Measurements from ENCODE around the gene RBM4.
"Not testable (repeated sequence)": the region's sequence is repeated elsewhere in the genome, so short reads cannot be mapped to it uniquely, and the experiment has no call there.

RBM4 gene, protein sequence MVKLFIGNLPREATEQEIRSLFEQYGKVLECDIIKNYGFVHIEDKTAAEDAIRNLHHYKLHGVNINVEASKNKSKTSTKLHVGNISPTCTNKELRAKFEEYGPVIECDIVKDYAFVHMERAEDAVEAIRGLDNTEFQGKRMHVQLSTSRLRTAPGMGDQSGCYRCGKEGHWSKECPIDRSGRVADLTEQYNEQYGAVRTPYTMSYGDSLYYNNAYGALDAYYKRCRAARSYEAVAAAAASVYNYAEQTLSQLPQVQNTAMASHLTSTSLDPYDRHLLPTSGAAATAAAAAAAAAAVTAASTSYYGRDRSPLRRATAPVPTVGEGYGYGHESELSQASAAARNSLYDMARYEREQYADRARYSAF

DNA sequence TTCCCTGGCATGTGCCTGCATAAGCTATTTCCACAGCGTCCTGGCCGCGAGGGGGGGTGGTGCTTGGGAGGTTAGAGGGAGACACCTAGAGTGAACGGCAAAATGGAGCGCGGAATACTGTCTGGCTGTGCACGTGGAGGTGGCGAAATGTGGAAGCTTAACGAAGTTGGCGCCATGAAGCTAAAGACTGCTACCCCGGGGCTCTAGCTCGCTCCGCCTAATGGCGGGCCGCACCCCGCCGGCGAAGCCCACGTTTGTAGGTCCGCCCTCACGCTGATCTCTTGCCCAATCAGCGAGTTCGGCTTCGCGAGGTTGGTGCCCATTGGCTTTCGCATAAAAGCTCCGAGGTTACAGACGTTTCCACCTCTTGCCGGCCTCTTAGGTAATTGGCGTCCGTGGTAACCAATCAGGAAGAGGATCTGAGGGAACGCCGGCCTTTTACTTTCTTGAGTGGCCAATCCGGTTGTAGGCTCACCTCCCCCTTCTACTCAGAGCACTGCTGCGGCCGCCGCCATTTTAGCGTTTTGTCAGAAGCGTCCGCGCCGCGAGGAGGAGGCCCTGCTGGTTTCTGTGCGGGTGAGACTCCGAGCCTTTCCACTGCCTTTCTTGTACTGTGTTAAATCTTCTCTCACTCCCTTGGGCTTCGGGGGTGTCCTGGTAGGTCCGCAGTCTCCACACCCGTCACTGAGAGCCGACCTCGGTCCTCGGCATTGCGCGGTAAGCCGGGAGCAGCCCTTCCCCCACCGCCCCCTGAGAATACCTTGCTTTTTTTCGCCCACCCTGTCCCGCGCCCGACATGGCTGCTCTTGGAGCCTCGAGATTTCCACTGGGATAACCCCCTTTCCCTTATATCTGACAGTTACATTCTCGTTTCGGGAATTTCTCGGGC is at the start of gene RBM4:
Gene RBM4 (plus strand): TSS at position 527 of the 889 bp plus-strand sequence. CDS start 1,009 bp downstream, outside the sequence.
- peak; percentile 100 for DNase-seq (ENCODE audit: low spot score)

DNA sequence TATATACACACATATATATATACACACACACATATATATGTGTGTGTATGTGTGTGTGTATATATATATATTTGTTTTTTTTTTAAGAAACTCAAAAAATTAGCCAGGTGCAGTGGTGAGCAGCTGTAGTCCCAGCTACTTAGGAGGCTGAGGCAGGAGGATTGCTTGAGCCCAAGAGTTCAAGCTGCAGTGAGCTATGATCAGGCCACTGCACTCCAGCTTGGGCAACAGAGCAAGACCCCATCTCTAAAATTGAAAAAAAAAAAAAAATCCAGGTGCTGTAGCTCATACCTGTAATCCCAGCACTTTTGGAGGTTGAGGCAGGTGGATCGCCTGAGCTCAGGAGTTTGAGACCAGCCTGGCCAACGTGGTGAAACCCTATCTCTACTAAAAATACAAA is 49.2 kb upstream of the RBM4 start:
- not testable (repeated sequence) for DNase-seq (ENCODE audit: low spot score)

DNA sequence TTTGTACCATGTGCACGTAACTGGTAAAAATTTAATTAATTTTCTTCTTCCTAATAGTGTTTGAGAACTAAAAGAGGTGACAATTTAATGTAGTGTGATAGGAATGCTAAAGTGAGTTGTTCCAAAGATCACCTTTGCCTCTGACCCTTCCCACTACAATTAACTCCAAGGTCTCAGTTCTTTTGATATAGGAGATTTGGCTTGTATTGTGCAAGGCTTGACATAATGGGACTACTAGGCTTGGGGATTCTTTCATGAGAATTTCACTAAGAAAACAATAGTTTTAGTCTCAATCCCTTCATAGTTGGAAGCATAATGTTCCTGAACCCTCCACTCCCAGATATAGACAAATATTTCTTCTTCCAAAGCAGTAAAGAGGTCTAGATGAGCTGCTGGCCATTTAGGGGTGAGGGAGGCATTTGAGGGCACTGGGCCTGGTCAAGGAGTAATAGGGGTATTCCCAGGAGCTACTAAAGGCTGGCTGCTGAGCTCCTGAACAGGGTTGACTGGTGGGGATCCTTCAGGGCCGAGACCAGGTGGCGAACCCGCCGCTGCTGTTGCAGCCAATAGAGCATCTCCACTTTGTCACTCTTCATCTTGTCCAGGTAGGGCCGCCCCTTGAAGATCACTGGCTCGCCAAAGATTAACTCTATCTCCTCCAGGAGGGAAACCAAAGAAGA is 48.4 kb upstream of the RBM4 start:
- DNase-seq (ENCODE audit: low spot score): no peak

DNA sequence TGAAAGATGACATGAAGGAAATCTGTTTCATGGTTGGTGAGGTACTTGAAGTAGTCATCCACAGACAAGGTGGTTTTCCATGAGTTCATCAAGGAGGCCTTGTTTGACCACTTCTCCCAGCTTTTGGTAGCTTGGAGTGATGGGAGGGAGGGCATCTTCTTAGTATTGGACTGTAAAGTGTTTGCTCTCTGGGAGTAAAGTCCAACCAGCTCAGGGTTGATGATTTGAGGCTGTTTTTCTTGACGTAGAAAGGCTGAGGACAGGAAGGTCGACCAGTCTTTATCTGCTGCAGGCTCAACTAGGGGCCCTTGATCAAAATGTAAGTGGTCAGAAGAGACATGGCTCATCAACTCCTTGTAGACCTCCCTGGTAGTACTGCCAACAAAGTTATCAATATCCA is 47.3 kb upstream of the RBM4 start:
- DNase-seq (ENCODE audit: low spot score): no peak

DNA sequence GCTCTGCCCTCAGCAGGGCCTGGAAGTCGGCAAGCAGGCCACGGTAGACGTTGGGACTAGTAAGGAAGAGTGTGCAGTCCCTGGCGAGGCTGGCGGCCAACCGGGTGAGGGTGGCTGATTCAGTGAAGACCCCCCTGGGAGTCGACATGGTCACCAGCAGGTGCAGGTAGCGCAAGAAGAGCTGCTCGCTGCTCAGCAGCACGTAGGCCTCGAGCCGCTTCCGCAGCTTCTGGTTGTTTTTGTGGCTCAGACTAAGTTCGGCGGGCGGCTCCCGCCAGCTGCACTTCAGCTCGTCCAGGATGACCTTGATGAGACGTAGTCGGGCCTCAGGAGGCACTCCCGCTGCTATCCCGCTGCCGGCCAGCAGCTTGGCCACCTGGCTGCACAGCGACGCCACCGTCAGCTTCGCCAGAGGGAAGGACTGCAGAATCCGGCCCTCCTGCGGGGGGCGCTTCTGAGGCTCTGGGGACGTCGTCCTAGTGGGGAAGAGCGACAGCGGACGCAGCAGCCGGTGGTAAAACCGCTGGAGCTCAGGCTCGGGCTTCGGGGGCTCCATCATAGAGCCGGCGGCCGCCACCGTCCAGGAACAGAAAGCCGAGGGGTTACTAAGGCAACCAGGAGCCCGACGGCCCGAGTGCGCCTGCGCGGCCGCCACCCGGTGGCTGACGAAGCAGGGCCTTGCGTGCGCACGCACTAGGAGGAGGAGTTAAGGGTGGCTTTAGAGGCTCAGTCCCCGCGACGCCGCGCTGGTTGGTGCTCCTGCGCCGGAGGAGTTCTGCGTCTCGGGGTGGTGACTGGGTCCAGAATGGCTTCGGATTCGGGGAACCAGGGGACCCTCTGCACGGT is 45.8 kb upstream of the RBM4 start, which contains the start of the genes CCDC87 and CCS:
Gene CCDC87 (minus strand): TSS at position 607 of the 846 bp plus-strand sequence. CDS start 48 bp downstream, at position 559.
Gene CCS (plus strand): TSS at position 729 of the 846 bp plus-strand sequence. CDS start 77 bp downstream, at position 806.
- DNase-seq (ENCODE audit: low spot score): peak; percentile 96

DNA sequence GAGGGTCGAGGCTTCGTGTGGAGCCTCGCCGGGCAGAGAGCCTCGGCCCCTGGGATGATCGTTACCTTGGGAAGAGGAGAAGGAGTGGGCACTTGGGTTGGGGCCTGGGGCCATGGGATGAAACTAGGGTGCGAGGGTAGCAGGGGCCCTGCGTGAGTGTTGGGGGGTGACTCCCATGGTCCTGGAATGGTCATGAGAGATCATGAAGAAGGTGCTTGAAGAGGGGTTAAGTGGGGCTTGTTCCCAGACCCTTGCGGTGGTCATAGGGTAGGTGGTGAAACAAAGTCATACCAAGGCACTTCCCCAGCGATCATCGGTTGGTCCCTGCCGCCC is 45.2 kb upstream of the RBM4 start:
- no peak for DNase-seq (ENCODE audit: low spot score)

DNA sequence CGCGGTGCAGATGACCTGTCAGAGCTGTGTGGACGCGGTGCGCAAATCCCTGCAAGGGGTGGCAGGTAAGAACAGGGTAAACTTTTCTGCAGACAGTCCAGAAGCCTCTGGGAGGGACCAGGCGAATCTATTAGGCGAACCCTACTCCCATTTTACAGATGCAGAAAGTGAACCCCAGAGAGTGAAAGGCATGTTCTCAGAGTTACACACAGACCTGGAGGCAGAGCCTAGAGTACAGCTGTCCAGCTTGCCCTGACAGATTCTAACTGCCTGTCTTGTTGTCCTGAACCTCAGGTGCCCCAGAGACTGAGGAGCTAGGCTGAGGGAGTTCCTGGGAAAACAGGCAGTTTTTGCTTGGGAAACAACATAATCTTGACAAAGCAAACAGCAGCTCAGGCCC is 44.9 kb upstream of the RBM4 start:
- no peak for DNase-seq (ENCODE audit: low spot score)

DNA sequence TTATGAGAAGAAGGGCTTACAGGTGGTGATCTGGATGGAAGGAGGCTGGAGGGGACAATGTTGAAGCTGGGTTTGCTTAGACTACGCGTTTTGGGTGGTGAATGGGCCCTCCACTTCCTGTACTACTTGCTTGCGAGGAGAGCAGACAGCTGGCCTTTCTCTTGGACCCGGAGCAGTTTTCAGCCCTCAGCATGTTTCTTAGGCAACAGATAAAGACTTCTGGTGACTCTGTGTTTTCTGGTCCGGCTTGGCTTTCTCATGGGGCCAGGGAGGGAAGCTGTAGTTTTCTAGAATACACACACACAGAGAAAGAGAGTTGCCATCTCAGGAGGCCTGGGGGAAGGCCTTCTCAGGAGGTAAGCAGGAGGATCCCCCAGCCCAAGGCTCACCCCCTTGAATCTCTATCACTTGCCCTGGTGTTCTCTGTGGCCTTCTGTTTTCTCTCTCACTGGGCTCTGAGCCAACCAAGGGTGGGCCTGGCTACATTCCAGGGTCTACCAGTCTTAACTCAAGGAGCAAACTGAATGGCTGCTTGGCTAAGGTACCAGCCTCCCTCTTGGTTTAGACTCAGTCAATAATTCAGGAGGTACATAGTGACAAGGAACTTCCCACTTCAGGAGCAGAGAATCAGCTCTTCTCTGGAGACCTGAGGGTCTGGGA is 43.1 kb upstream of the RBM4 start:
- no peak for DNase-seq (ENCODE audit: low spot score)

DNA sequence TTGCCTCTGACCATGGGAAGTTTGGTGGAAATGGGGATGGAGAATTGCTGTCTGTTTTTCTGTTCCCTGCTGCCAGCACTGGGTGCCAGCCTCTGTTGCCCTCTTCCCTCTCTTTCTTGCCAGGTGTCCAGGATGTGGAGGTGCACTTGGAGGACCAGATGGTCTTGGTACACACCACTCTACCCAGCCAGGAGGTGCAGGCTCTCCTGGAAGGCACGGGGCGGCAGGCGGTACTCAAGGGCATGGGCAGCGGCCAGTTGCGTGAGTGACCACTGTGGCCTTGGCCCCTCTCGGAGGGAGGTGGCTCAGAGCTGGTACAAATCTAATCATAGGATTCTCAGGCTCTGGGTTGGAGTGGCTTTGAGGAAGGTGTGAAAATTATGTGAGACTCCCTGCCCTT is 39.5 kb upstream of the RBM4 start:
- no peak for DNase-seq (ENCODE audit: low spot score)

DNA sequence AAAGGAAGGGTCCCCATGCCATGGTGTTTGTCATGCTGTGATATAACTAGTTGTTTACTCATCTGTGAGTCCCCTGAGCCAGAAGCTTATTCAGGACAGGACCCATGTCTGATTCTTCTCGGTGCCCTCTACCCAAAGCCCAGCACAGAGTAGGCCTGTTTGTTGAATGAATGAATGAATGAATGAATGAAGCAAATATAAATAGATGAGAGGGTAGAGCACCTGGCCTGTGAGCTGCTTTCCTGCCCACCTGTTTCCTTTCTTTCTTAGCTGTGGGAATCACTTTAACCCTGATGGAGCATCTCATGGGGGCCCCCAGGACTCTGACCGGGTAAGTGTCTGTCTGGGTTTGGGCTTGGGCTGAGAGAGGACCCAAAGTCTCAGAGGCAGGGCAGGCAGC is 38.3 kb upstream of the RBM4 start:
- no peak for DNase-seq (ENCODE audit: low spot score)

DNA sequence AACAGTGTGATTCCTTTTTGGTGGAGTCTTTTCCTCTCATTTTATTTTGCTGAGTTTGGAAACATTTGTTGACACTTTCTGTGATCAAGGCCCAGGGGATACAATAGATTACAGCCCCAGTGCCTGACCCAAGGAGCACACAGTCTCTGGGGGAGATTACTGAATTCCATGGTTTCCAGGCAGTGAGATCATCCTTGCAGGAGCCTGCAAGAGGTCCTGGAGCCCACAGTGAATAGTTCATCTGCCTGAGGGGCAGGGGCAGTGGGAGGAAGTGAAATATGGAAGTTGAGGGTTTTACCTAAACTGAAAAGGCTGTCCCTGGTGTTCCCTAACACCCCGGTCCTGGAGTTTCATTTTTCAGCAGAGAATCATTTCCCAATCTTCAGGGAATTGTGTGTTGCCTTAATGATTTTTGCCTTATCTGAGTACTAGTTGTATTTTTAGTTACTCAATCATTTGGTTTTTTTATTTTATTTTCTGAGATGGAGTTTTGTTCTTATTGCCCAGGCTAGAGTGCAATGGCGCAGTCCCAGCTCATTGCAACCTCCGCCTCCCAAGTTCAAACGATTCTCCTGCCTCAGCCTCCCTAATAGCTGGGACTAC is 37.8 kb upstream of the RBM4 start:
- DNase-seq (ENCODE audit: low spot score): no peak

DNA sequence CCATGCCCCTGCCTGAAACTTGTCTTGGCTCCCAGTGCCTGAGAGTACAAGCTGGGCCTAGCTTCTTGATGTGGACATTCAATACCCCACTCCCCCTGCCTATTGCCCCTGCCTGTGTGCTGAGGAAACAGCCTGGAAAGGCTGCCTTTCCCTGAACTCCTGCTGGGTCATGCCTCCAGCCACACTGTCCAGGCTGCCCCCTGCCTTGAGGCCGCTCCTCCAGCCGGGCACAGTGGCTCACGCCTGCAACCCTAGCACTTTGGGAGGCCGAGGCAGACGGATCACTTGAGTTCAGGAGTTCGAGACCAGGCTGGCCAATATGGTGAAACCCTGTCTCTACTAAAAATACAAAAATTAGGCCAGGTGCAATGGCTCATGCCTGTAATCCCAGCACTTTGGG is 35.4 kb upstream of the RBM4 start:
- no peak for DNase-seq (ENCODE audit: low spot score)

DNA sequence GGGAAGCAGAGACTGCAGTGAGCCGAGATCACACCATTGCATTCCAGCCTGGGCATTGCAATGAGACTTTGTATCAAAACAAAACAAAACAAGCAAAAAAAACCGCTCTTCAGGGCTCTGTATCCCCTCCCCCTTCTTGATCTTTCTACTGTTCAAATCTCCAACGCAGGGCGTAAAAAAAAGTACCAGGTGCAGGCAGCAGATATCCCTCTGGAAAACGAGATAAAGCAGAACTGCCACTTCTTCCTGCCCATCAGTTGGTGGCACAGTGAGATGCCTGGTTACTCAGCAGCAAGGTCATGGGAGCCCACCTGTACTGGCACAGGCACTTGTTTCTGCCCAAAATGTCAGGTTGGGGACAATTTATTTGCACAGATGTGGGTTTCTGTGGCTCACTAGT is 34.3 kb upstream of the RBM4 start:
- DNase-seq (ENCODE audit: low spot score): no peak

DNA sequence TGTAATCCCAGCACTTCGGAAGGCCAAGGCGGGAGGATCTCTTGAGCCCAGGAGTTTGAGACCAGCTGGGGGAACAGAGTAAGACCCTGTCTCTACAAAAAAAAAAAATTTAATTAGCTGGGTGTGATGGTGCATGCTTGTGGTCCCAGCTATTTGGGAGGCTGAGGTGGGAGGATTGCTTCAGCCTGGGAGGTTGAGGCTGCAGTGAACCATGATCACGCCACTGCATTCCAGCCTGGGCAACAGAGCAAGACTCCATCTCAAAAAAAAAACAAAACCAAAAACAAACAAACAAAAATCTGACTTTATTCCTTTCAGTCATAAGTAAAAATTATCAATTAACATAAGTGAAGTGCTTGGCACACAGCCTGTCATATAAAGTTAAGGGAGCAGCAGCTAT is 31.9 kb upstream of the RBM4 start:
- DNase-seq (ENCODE audit: low spot score): not testable (repeated sequence)

DNA sequence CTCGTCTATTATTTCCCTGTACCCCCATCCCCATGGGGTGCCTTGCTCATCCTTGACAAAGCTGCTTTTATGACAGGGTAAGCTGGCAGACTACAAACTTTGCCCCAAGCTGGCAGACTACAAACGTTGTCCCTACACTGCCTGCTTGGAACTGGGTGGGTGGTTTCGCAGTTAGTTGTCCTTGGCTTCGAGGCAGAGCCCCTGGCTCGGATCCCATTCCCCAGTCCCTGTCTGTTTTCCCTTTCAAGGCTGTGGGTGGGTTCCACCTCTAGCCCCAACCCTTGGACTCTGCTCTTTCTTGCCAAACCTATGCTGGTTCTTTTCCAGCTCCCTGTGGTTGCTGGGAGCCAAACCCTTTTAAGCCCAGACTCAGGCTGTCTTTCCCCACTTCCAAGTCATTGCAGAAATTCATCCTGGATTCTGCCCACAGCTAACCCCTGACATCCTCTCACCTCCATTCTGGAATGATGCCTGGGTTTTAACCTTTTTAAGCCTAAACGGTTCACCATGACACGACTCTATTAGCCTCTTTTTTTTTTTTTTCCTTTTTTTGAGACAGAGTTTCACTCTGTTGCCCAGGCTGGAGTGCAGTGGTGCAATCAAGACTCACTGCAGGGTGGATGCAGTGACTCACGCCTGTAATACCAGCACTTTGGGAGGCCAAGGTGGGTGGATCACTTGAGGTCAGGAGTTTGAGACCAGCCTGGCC is 31.2 kb upstream of the RBM4 start:
- DNase-seq (ENCODE audit: low spot score): no peak

DNA sequence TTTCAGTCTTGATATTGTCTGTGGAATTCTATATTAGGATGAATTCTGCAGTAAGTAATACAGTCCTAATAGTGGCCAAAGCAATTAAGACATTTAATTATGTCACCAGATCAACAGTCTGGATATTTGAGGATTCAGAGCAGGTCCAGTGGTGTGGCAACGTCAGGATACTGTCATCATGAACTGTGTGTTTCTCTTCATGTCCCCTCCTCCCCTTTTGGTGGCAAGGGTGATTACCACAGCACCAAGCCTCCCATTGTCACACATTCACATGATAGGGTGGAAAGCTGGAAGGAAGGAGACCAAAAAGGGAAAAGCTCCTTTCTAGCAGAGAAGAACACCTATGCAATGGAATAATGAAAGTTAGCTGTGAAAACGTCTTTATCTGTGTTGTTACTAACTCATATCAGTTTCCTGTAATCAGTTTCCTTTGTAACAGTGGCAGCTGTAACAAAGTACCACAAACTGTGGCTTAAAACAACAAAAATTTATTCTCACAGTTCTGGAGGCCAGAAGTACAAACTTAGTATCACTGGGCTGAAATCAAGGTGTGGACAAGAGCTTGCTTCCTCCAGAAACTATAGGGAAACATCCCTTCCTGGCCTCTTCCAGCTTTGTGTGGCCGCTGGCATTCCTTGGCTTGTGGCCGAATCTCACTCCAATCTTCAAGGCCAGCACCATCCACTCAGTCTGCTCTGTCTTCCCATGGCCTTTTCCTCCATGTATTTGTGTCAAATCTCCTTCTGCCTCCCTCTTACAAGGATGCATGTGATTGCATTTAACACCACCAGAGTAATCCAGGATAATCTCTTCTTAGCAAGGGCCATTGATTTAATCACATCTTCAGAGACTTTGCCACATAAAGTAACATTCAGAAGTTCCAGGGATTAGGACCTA is 28.5 kb upstream of the RBM4 start:
- no peak for DNase-seq (ENCODE audit: low spot score)

DNA sequence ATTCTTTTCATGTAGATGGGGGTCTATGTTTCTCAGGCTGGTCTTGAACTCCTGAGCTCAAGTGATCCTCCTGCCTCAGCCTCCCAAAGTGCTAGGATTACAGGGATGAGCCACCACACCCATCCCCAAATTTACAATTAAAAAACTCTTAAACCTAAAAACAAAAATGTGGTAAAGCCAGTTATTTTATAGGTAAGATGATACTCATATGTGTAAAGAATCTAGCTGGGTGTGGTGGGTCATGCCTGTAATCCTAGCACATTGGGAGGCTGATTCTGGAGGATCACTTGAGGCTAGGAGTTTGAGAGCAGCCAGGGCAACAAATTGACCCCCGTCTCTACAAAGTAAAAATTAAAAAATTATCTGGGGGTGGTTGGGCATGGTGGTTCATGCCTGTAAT is 26.0 kb upstream of the RBM4 start:
- no peak for DNase-seq (ENCODE audit: low spot score)

DNA sequence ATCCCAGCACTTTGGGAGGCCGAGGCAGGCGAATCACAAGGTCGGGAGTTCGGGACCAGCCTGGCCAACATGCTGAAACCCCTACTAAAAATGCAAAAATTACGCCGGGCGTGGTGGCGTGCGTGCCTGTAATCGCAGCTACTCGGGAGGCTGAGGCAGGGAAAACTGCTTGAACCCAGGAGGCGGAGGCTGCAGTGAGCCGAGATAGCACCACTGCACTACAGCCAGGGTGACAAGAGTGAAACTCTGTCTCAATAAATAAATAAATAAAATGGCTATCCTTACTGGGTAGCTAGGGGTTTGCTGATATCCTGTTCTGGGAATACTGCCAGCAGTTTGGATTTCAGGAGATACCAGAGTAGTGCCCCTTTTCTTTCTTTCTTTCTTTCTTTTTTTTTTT is 24.4 kb upstream of the RBM4 start:
- DNase-seq (ENCODE audit: low spot score): no peak

All from RKO (cell line).